MM.1S (cell line): Measurements from ENCODE around the gene CPNE2.

Source experiments
- DNase-seq: peaks from one replicate; pipeline ENCODE4 v3.0.0-alpha.2; 2015
- H2AFZ ChIP-seq: fragments of 300-600 bp; sonication (generic); 2 replicates; pipeline ENCODE4 v1.6.0; 2016; ENCODE audit warnings: antibody characterized with exemption, low read length
- H3F3A ChIP-seq: fragments of 300-600 bp; sonication (generic); 2 replicates; pipeline ENCODE4 v1.6.1; 2016; ENCODE audit warnings: mild to moderate bottlenecking, antibody characterized with exemption, low read length, moderate library complexity, mixed read lengths; ENCODE audit not compliant: insufficient read depth
- H3K27ac ChIP-seq: fragments of 300-600 bp; sonication (generic); 2 replicates; pipeline ENCODE4 v1.5.1; 2016; ENCODE audit warnings: mild to moderate bottlenecking, low read length
- H3K27me3 ChIP-seq: fragments of 300-600 bp; sonication (generic); replicated peaks from 2 replicates; pipeline ENCODE4 v1.6.0; 2016; ENCODE audit warnings: low read length; ENCODE audit not compliant: insufficient read depth
- H3K36me3 ChIP-seq: fragments of 300-600 bp; sonication (generic); replicated peaks from 2 replicates; pipeline ENCODE4 v1.6.1; 2016; ENCODE audit warnings: mild to moderate bottlenecking, low read length, mixed read lengths; ENCODE audit not compliant: insufficient read depth
- H3K4me1 ChIP-seq: fragments of 300-600 bp; sonication (generic); 2 replicates; pipeline ENCODE4 v1.6.1; 2016; ENCODE audit warnings: low read length, mixed read lengths
- H3K4me2 ChIP-seq: fragments of 300-600 bp; sonication (generic); 2 replicates; pipeline ENCODE4 v1.6.0; 2016; ENCODE audit warnings: low read depth, low read length
- H3K4me3 ChIP-seq: fragments of 300-600 bp; sonication (generic); 2 replicates; pipeline ENCODE4 v1.5.1; 2016; ENCODE audit warnings: low read length, mixed read lengths
- H3K79me2 ChIP-seq: fragments of 300-600 bp; sonication (generic); 2 replicates; pipeline ENCODE4 v1.6.1; 2016; ENCODE audit warnings: mixed run types, low read length, mixed read lengths
- H3K9ac ChIP-seq: fragments of 300-600 bp; sonication (generic); 2 replicates; pipeline ENCODE4 v1.6.1; 2016; ENCODE audit warnings: low read length, mixed read lengths
- H3K9me2 ChIP-seq: fragments of 300-600 bp; sonication (generic); replicated peaks from 2 replicates; pipeline ENCODE4 v1.6.1; 2016; ENCODE audit warnings: mild to moderate bottlenecking, low read length, mixed read lengths; ENCODE audit not compliant: insufficient read depth
- H3K9me3 ChIP-seq: fragments of 300-600 bp; sonication (generic); replicated peaks from 2 replicates; pipeline ENCODE4 v1.6.1; 2016; ENCODE audit warnings: mild to moderate bottlenecking, low read length, mixed read lengths; ENCODE audit not compliant: insufficient read depth
- H4K20me1 ChIP-seq: fragments of 300-600 bp; sonication (generic); 2 replicates; pipeline ENCODE4 v1.6.1; 2016; ENCODE audit warnings: mild to moderate bottlenecking, low read length, moderate library complexity, mixed read lengths; ENCODE audit not compliant: insufficient read depth
- CTCF ChIP-seq: fragments of 300-600 bp; sonication (generic); IDR thresholded peaks from 2 replicates; pipeline ENCODE4 v1.5.1; 2016; ENCODE audit warnings: antibody characterized with exemption, low read length, mixed read lengths
- EZH2 ChIP-seq: fragments of 300-600 bp; sonication (generic); optimal IDR thresholded peaks from 2 replicates; pipeline ENCODE3; 2017; ENCODE audit warnings: low read depth, mild to moderate bottlenecking, antibody characterized with exemption, low read length, mixed read lengths
- EZH2phosphoT487 ChIP-seq: fragments of 300-600 bp; sonication (generic); IDR thresholded peaks from 2 replicates; pipeline ENCODE4 v1.6.1; 2018; ENCODE audit warnings: antibody characterized with exemption, low read length

Gene CPNE2

GRCh38 chr16:57128771-57129389 lies 36.5 kb downstream of the CPNE2 start:
- H3K36me3 ChIP-seq, result no peaks in the 10 kb centered on the region
- H4K20me1 ChIP-seq, result no peaks in the 10 kb centered on the region
- no peak overlapping the region for H2AFZ ChIP-seq
- H3K27ac ChIP-seq, result no peak overlapping the region
- H3K9me3 ChIP-seq, result no peaks in the 10 kb centered on the region
- H3K79me2 ChIP-seq, result no peaks in the 10 kb centered on the region
- no peak overlapping the region for H3K4me3 ChIP-seq
- H3K4me1 ChIP-seq, result no peaks in the 10 kb centered on the region
- no peak for TF ChIP-seq EZH2
- no peak overlapping the region for H3K4me2 ChIP-seq
- no peak overlapping the region for H3K9ac ChIP-seq
- no peak for DNase-seq
- no peaks in the 10 kb centered on the region for H3F3A ChIP-seq
- no peaks in the 10 kb centered on the region for H3K27me3 ChIP-seq
- H3K9me2 ChIP-seq, result no peaks in the 10 kb centered on the region

- peaks cover 14% of the 10 kb centered on the region for H3K4me1 ChIP-seq
- TF ChIP-seq EZH2, result no peak
- TF ChIP-seq CTCF, result no peak
- TF ChIP-seq EZH2phosphoT487, result no peak
- H3K79me2 ChIP-seq, result no peaks in the 10 kb centered on the region
- no peaks in the 10 kb centered on the region for H3K9me2 ChIP-seq
- DNase-seq, result no peak
- no peaks in the 10 kb centered on the region for H3K9me3 ChIP-seq
- H2AFZ ChIP-seq, result no peak overlapping the region
- H3K4me3 ChIP-seq, result no peak overlapping the region
- H3F3A ChIP-seq, result 0 out of 2 replicates have a peak, but pooled peaks cover 3% of the 10 kb centered on the region
- no peak overlapping the region for H3K9ac ChIP-seq
- H4K20me1 ChIP-seq, result no peaks in the 10 kb centered on the region
- H3K27ac ChIP-seq, result no peak overlapping the region
- no peaks in the 10 kb centered on the region for H3K27me3 ChIP-seq
- no peaks in the 10 kb centered on the region for H3K36me3 ChIP-seq
- H3K4me2 ChIP-seq, result no peak overlapping the region
These were observed 38.6 kb downstream of the CPNE2 start for GRCh38 chr16:57130950-57131321.

GRCh38 chr16:57131351-57131970 lies 39.1 kb downstream of the CPNE2 start:
- H3K9ac ChIP-seq, result no peak overlapping the region
- H3K9me3 ChIP-seq, result no peaks in the 10 kb centered on the region

More at GRCh38 chr16:57131351-57131970, 39.1 kb downstream of the CPNE2 start:
- H3K9me2 ChIP-seq, result no peaks in the 10 kb centered on the region
- no peak for DNase-seq
- no peaks in the 10 kb centered on the region for H3K36me3 ChIP-seq
- H3K4me1 ChIP-seq, result peaks cover 14% of the 10 kb centered on the region
- no peaks in the 10 kb centered on the region for H3K27me3 ChIP-seq
- no peaks in the 10 kb centered on the region for H4K20me1 ChIP-seq
- no peak overlapping the region for H3K4me2 ChIP-seq
- H3K4me3 ChIP-seq, result no peak overlapping the region
- no peaks in the 10 kb centered on the region for H3K79me2 ChIP-seq
- H3K27ac ChIP-seq, result no peak overlapping the region
- TF ChIP-seq EZH2 (no peak), CTCF (no peak)
- 0 out of 2 replicates have a peak, but pooled peaks cover 3% of the 10 kb centered on the region for H3F3A ChIP-seq
- no peak overlapping the region for H2AFZ ChIP-seq
